Activated CD4-positive, CD25-positive, alpha-beta regulatory T cell (primary cell): ENCODE data around the gene TRAPPC3.
"Not testable (repeated sequence)": the region's sequence is repeated elsewhere in the genome, so short reads cannot be mapped to it uniquely, and the experiment has no call there.

ENCODE experiments used
- DNase-seq, 4 experiments: peaks; one replicate each; lab custom pipeline; 2025; lab: John Stamatoyannopoulos, UW

TRAPPC3 gene

GRCh38 chr1:36149237-36149972 is at the start of gene TRAPPC3:
Gene TRAPPC3, minus strand, starts transcription at chr1:36149486. Its CDS starts 108 bp downstream, at chr1:36149378.
- DNase-seq: peak; percentile 98 to 99 (median 99)

DNA sequence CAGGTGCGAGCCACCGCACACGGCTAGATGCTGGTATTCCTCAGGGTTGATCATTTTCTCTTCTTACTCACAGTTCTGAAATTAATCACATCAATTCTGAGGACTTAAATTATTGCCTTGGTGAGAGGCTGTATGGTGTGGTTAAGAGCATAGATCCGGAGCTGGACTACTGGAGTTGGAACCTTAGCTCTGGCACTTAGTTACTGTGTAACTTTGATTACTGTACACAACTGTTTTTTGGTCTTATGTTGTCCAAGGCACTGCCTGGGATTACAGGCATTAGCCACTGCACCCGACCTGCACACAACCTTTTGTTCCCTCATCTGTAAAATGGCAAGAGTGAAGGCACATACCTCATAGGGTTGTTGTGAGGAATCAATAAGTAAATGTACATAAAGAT is 49.4 kb upstream of the TRAPPC3 start:
- no peak for DNase-seq

GRCh38 chr1:36196805-36197204 is 47.5 kb upstream of the TRAPPC3 start:
- not testable (repeated sequence) for DNase-seq

DNA sequence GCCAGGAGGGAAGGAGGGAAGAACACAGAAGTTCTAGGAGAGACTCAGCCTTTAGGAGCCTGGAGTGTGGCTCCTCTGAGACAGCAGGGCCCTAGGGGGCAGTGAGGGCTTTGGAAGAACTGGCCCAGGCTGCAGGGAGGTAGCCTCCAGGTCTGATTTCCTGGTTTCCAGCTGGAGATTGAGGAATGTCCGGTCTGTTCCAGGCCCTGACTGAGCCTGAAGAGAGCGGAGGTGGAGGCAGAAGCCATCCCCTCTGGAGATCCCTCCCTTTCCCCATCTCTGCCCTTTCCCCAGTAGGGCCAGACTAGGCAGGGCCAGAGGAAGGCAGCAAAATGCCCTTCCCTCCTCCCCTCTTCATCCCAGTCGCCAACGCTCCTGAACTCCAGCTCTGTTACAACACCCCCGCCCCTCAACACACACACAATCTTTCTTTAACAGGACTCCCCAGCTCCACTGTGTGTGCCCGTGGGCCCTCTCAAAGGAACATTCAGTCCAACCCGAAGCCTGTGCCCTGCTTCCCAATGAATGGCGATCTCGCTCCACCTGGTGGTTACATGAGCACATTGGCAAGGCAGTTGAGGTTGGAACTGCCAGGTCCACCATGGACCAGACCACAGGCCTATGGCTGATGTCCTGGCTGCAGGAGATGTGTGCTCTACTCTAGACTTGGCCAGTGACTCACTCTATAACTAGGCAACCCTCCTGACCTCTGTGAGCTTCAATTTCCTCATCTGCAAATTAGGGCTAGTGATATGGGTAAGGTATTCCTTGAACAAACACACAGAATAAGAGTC is 38.7 kb upstream of the TRAPPC3 start:
- peak; percentile 48 to 61 (median 55) for DNase-seq

- no peak for DNase-seq
Observed at GRCh38 chr1:36183309-36183856, 34.1 kb upstream of the TRAPPC3 start.

DNA sequence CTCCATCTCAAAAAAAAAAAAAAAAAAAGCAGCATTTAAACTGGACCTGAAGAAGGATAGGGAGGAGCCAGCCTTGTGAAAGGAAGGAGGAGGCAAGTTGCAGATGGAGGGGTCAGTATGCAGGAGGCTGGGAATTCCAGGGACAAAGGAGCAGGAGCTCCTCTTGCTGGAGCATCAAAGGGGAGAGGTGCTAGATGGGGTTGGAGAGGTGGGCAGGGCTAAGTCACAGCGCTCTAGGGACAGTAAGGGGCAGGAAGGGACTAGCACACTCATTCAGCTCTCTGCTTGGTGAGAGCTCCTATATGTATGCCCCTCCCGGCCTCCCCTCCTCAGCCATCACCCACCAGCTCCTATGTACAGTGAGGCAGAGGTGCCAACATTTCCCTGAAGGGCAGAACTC is 33.4 kb upstream of the TRAPPC3 start:
- DNase-seq: no peak

- no peak for DNase-seq
Observed at GRCh38 chr1:36179220-36179600, 29.9 kb upstream of the TRAPPC3 start.

- DNase-seq: no peak
Observed at GRCh38 chr1:36178471-36179219, 29.4 kb upstream of the TRAPPC3 start.

DNA sequence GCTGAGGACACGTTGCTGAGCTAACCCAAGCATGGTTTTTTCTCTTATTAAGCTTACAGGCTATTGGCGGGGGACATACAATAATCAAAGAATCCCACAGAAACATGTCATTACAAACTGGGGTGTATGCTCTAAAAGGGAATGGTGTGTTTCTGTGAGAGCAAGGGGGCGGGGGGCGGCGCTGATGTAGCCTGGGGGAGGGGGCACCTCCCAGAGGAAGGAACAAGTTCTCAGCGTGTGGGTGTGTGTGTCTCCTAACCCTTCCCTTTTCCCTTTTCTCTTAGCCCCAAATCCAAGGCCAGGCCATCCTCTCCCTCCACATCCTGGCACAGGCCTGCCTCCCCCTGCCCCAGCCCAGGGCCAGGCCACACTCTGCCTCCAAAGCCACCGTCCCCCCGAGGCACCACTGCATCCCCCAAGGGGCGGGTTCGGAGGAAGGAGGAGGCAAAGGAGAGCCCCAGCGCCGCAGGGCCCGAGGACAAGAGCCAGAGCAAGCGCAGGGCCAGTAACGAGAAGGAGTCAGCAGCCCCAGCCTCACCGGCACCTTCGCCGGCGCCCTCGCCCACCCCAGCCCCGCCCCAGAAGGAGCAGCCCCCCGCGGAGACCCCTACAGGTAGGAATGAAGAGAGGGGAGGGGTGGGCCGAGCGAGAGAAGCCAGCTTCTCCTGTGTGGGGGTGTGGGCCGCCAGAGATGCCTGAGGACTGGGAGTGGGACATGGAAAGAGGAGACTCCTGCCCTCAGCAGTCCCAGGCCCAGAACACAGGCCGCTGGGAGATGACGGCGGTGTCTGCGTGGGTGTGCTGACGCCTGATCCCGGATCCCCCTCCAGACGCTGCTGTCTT is 28.5 kb upstream of the TRAPPC3 start:
- no peak for DNase-seq

DNA sequence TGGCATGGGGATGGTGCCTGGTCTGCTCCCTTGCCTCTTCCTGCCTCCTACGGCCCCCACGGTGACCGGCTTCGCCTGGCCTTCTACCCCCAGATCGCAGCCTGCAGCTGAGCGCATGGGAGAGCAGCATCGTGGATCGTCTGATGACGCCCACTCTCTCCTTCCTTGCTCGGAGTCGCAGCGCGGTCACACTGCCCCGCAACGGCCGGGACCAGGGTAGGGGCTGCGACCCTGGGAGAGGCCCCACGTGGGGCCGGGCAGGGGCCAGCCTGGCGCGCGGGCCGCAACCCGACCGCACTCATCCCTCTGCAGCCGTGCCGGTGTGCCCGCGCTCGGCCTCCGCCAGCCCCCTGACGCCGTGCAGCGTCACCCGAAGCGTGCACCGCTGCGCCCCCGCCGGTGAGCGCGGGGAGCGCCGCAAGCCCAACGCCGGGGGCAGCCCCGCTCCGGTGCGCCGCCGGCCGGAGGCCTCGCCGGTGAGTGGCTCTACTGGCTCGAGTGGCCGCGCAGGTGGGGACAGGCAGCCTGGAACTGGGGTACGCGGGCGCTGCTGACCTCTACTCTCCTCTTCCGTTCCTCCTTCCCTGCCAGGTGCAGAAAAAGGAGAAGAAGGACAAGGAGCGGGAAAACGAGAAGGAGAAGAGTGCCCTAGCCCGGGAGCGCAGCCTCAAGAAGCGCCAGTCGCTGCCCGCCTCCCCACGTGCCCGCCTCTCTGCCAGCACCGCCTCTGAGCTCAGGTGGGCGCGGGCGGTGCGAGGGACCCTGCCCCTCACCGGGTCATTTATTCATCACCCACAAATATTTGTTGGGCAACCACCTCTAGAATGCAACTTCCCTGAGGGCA is 27.0 kb upstream of the TRAPPC3 start:
- DNase-seq: no peak

DNA sequence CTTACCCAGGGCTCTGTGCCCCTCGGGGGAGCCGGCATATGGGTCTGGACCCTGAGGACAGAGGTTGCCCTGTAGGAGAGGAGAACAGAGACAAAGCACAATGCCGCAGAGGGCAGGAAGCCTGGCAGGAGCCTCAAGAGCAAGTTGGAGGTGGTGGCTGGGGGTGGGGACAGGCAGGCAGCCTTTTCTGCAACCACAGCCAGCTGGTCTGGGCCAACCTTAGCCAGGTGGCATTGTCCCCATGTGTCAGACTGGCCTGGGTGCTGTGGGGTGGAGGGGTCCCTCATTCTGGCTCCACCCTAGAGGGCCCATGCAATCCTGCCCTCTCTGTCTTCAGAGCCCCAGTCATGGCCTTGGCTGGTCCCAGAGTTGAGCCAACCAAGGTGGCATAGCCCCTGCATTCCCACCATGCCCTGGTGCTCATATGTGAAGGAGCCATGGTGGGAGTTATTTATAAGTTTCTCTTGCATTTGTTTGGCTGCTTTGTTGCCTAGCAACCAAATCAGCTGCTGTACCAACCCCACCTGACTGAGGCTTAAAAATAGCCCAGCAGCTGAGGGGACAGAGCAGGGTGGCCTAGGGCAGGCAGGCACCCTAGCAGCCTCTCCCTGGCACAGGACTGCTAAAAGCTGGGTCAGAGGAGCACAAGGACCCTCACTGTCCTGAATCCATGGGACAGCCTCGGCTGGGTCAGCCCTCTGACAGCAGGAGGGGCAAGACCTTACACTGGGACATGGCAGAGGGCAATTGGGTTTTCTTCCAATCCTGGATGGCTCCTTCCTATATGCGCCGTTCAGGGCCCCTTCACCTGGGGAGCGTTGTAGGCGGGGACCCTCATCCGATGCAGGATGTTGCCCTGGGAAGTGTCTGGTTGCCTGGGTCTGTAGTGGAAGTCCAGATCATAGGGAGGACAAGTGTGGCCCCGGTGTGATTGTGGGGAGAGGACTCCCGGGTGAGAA is 26.1 kb upstream of the TRAPPC3 start:
- DNase-seq: no peak

- DNase-seq: no peak
Observed at GRCh38 chr1:36174713-36175112, 25.4 kb upstream of the TRAPPC3 start.

DNA sequence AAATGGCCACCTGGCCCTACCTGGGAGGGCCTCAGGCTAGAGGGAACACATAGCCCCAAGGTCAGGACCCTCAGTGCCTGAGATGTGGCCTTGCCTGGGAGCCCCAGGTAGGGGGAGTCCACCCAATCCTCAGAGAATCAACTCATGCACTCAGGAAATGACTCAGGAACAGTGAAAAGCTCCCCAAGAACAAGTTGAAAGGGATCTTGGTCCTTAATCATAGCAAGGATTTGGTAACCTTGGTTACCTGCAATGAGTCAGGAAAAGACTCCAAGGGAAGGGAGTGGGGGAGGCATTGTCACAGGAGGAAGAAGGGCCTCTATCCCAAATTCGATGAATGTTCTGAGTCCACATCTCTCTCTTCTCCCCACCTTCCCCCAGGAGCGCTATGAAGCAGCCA is 23.7 kb upstream of the TRAPPC3 start:
- no peak for DNase-seq

- DNase-seq: no peak
Observed at GRCh38 chr1:36172017-36172747, 22.9 kb upstream of the TRAPPC3 start.

GRCh38 chr1:36170643-36171412 is 21.5 kb upstream of the TRAPPC3 start:
- DNase-seq: no peak

- no peak for DNase-seq
Observed at GRCh38 chr1:36168514-36168913, 19.2 kb upstream of the TRAPPC3 start.

- DNase-seq: no peak
Observed at GRCh38 chr1:36166938-36167905, 17.9 kb upstream of the TRAPPC3 start.
